IPS-NIHi11 (cell line): Measurements from ENCODE around the gene PEAK1.
"Not testable (repeated sequence)": the region's sequence is repeated elsewhere in the genome, so short reads cannot be mapped to it uniquely, and the experiment has no call there.

Experiments used
- DNase-seq: peaks from one replicate; pipeline ENCODE4 v3.0.0; 2012; ENCODE audit warnings: mixed read lengths, low spot score

The PEAK1 gene

GRCh38 chr15:77226652-77227051 lies 193.3 kb downstream of the PEAK1 start:
- no peak for DNase-seq

- no peak for DNase-seq
Measured at GRCh38 chr15:77225646-77226045, 194.3 kb downstream of the PEAK1 start.

- no peak for DNase-seq
Measured at GRCh38 chr15:77225088-77225487, 194.8 kb downstream of the PEAK1 start.

GRCh38 chr15:77224352-77224751 lies 195.6 kb downstream of the PEAK1 start:
- no peak for DNase-seq

GRCh38 chr15:77221708-77222107 lies 198.2 kb downstream of the PEAK1 start:
- DNase-seq = no peak

GRCh38 chr15:77221174-77221573 lies 198.7 kb downstream of the PEAK1 start:
- DNase-seq = no peak

- DNase-seq = no peak
Measured at GRCh38 chr15:77219841-77220240, 200.1 kb downstream of the PEAK1 start.

- no peak for DNase-seq
Measured at GRCh38 chr15:77209221-77209620, 210.7 kb downstream of the PEAK1 start.

- no peak for DNase-seq
Measured at GRCh38 chr15:77208241-77208640, 211.7 kb downstream of the PEAK1 start.

GRCh38 chr15:77201665-77202064 lies 218.2 kb downstream of the PEAK1 start:
- DNase-seq = no peak

GRCh38 chr15:77196381-77196780 lies 223.5 kb downstream of the PEAK1 start:
- DNase-seq = no peak

- no peak for DNase-seq
Measured at GRCh38 chr15:77195586-77195985, 224.3 kb downstream of the PEAK1 start.

- no peak for DNase-seq
Measured at GRCh38 chr15:77192451-77192850, 227.5 kb downstream of the PEAK1 start.

GRCh38 chr15:77191230-77191834 lies 228.6 kb downstream of the PEAK1 start:
- DNase-seq = no peak

GRCh38 chr15:77187751-77188464 lies 232.0 kb downstream of the PEAK1 start:
- DNase-seq = no peak

- peak; percentile 14 for DNase-seq
Measured at GRCh38 chr15:77186594-77187011, 233.3 kb downstream of the PEAK1 start.

GRCh38 chr15:77185242-77185785 lies 234.6 kb downstream of the PEAK1 start:
- no peak for DNase-seq

- not testable (repeated sequence) for DNase-seq
Measured at GRCh38 chr15:77184352-77184751, 235.6 kb downstream of the PEAK1 start.

GRCh38 chr15:77183066-77183465 lies 236.8 kb downstream of the PEAK1 start:
- DNase-seq = no peak

- no peak for DNase-seq
Measured at GRCh38 chr15:77181305-77182074, 238.4 kb downstream of the PEAK1 start.

GRCh38 chr15:77180757-77181156 lies 239.1 kb downstream of the PEAK1 start:
- no peak for DNase-seq

- DNase-seq = no peak
Measured at GRCh38 chr15:77180270-77180669, 239.6 kb downstream of the PEAK1 start.

GRCh38 chr15:77179541-77179998 lies 240.3 kb downstream of the PEAK1 start:
- DNase-seq = no peak
